DMS153 (cell line): ENCODE results near the gene FMO2.
A peak's percentile ranks its signal among the peaks of the same experiment; 100 is the strongest.
"Not testable (repeated sequence)": the region's sequence is repeated elsewhere in the genome, so short reads cannot be mapped to it uniquely, and the experiment has no call there.

Experiments
- DNase-seq: peaks from one replicate; lab custom pipeline; 2025; lab: John Stamatoyannopoulos, UW

FMO2 gene

GRCh38 chr1:171219346-171220080, 34.4 kb downstream of the FMO2 start:
- no peak for DNase-seq

- no peak for DNase-seq
Observed at GRCh38 chr1:171220081-171220420, 35.0 kb downstream of the FMO2 start.

- DNase-seq, result no peak
Observed at GRCh38 chr1:171220581-171221054, 35.5 kb downstream of the FMO2 start.

- DNase-seq, result no peak
Observed at GRCh38 chr1:171221665-171222591, 36.8 kb downstream of the FMO2 start.

GRCh38 chr1:171222936-171223335, 37.8 kb downstream of the FMO2 start:
- DNase-seq, result no peak

GRCh38 chr1:171224257-171224656, 39.2 kb downstream of the FMO2 start:
- not testable (repeated sequence) for DNase-seq

- DNase-seq, result peak; percentile 66
Observed at GRCh38 chr1:171226747-171227370, 41.8 kb downstream of the FMO2 start.

GRCh38 chr1:171231326-171231725, 46.2 kb downstream of the FMO2 start:
- DNase-seq, result no peak

- DNase-seq, result no peak
Observed at GRCh38 chr1:171233183-171233582, 48.1 kb downstream of the FMO2 start.

GRCh38 chr1:171236231-171236630, 51.1 kb downstream of the FMO2 start:
- DNase-seq, result not testable (repeated sequence)

- DNase-seq, result no peak
Observed at GRCh38 chr1:171243878-171244277, 58.8 kb downstream of the FMO2 start.

- DNase-seq, result no peak
Observed at GRCh38 chr1:171245458-171246064, 60.5 kb downstream of the FMO2 start.

- DNase-seq, result no peak
Observed at GRCh38 chr1:171247501-171247900, 62.4 kb downstream of the FMO2 start.

- no peak for DNase-seq
Observed at GRCh38 chr1:171248302-171248701, 63.2 kb downstream of the FMO2 start, which contains the start of gene FMO1. Gene FMO1, plus strand, starts transcription at chr1:171248494. Its CDS starts 9,594 bp downstream, at chr1:171258088.

GRCh38 chr1:171248841-171249240, 63.7 kb downstream of the FMO2 start:
- no peak for DNase-seq

- no peak for DNase-seq
Observed at GRCh38 chr1:171250263-171250662, 65.2 kb downstream of the FMO2 start.

GRCh38 chr1:171251042-171251951, 66.2 kb downstream of the FMO2 start:
- peak; percentile 61 for DNase-seq

GRCh38 chr1:171251952-171252300, 66.8 kb downstream of the FMO2 start:
- no peak for DNase-seq

- no peak for DNase-seq
Observed at GRCh38 chr1:171252482-171252881, 67.4 kb downstream of the FMO2 start.

GRCh38 chr1:171254859-171255258, 69.8 kb downstream of the FMO2 start:
- DNase-seq, result no peak
